Activated T-cell treated with anti-CD3 and anti-CD28 coated beads, Interleukin-2, amount 50 U/mL, for 72 hours (primary cell): Measurements from ENCODE around the gene EPB41. TPM values are rescaled to one million over a fixed set of nuclear protein-coding genes. Genes with fewer than 3 reads are reported as not detected.
A peak's percentile ranks its signal among the peaks of the same experiment; 100 is the strongest.

Experiments used
- ATAC-seq, 2 donors: fragments of 150-1000 bp; cut with Tn5 transposase; replicated peaks in 1 of 2; 2 replicates each; pipeline ENCODE4 v1.10.0; 2021; ENCODE audit warnings: moderate library complexity in 2 of 2, mild to moderate bottlenecking in 1 of 2
- DNase-seq, 2 donors: peaks; one replicate each; pipeline ENCODE4 v3.0.0; 2021 to 2022; ENCODE audit warnings: mixed read lengths in 1 of 2
- H3K27ac Mint-ChIP-seq: one replicate; pipeline ENCODE4 v1.8.0; 2022; ENCODE audit warnings: mild to moderate bottlenecking, moderate library complexity, mixed read lengths
- H3K27me3 Mint-ChIP-seq: one replicate; pipeline ENCODE4 v1.8.0; 2022; ENCODE audit warnings: low read depth, mixed read lengths
- H3K36me3 Mint-ChIP-seq, 2 donors: one replicate each; pipeline ENCODE4 v1.8.0; 2022; ENCODE audit warnings: mixed read lengths in 2 of 2, mild to moderate bottlenecking in 1 of 2; ENCODE audit not compliant: insufficient read depth in 2 of 2
- H3K4me1 Mint-ChIP-seq: one replicate; pipeline ENCODE4 v1.8.0; 2022; ENCODE audit warnings: low read depth, mixed read lengths
- H3K4me3 Mint-ChIP-seq, 2 donors: one replicate each; pipeline ENCODE4 v1.8.0; 2022; ENCODE audit warnings: mild to moderate bottlenecking in 2 of 2, mixed read lengths in 2 of 2, moderate library complexity in 2 of 2
- H3K9me3 Mint-ChIP-seq, 2 donors: one replicate each; pipeline ENCODE4 v1.8.0; 2022; ENCODE audit warnings: mixed read lengths in 2 of 2
- total RNA-seq, 2 donors: library from RNA; stranded (reverse); gene quantifications; one replicate each; pipeline ENCODE4 v1.2.3, GENCODE V29; 2022

EPB41 gene
- total RNA-seq, 2 donors from 2014 or later, result 73.3 to 109 TPM

DNA sequence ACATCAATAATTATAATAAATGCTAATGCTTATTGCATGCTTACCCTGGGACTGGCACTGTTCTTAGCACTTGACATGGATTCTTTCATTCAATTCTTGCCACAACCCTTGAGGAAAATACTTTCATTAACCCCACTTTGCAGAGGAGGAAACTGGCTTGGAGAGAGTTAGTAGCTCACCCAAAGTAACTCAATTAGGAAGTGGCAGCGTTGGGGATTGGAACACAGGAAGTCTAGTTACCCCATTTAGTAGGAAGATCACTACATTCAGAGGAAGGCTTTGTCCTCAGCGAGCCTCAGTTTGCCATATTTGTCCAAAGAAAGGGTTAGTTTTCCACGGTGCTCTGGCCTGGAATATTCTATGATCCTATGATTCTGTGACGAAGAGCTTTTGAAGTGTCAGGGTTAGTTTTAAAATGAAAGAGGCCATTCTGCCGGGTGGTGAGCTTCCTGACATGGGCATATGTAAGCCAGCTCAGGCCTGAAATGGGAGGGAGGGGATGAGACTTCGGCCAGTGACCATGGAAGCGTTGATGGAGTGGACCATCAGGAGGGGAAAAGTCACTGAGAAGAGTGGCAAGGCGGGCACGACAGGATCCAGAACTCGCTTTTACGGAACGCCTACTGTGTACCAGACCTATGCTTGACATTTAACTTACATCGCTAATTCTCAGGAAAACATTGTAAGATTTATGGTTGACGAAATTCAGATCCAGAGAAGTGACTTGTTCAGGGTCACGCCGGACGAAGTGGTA lies 28.2 kb upstream of the EPB41 start:
- Mint-ChIP-seq H3K27ac (peak overlapping the region; percentile 34), H3K36me3 (peaks cover 2 to 3% of the 10 kb centered on the region in 2 donors), H3K27me3 (no peaks in the 10 kb centered on the region), H3K4me3 (peak overlapping the region; percentile 79 to 90), H3K4me1 (peaks cover 80% of the 10 kb centered on the region), H3K9me3 (no peaks in the 10 kb centered on the region)
- no peak for ATAC-seq
- DNase-seq, result no peak

DNA sequence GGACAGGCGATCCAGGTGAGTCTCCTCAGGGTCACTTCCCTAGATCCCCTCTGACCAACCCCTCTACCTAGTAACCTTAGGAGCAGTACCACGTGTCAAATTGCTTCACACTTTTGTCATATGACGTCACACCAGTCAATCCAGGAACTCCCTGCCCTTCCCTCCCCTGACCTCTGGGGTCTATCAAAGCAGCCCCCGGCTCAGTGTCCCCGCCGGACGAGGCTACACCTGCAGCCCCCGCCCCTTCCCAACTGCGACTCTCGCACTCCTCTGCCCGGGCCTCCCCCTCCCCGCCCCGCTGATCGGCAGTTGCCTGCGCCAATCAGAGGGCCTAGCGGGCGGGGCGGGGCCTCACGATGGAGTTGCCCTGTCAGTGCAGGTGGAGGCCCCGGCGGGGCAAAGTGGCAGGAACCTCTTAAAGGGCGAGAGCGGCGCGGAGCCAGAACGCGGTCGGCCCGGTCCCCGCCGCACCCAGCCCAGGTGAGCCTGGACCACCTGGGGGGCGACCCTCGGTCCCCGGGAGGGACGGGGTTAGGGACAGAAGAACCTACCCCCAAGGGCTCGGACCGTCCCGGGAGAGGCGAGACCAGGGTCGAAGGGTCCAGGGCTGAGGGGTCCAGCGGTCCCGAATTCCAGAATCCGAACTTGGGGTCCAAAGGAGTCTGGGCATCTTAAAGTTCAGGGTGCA lies 27.5 kb upstream of the EPB41 start:
- Mint-ChIP-seq H3K36me3 (peaks cover 2 to 3% of the 10 kb centered on the region in 2 donors), H3K9me3 (no peaks in the 10 kb centered on the region), H3K27ac (peak overlapping the region; percentile 29), H3K4me3 (peak overlapping the region; percentile 79 to 90), H3K4me1 (peaks cover 76% of the 10 kb centered on the region), H3K27me3 (no peaks in the 10 kb centered on the region)
- DNase-seq (peak; percentile 94 to 95), ATAC-seq (peak; percentile 79 to 80)

DNA sequence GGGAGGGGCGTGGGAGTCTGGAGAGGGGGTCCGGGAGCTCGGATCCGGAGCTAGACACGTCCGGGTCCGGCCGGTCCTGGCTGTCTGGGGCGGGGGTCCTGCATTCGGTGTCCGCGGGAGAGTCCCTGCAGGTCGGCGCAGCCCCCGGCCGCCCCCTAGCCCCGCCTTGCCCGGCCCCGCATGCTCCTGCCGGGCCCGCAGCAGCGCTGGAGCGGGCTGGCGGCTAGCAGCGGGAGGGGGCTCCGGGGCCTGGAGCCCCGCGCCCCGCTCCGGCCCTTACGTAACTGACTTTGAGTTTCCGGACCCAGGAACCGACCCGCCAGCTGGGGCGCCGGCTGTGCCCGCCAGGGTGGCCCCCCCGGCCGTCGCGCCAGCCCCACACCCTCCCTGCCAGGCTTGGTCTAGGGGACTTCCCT lies 26.9 kb upstream of the EPB41 start:
- H3K27me3 Mint-ChIP-seq, result no peaks in the 10 kb centered on the region
- H3K4me1 Mint-ChIP-seq, result peaks cover 70% of the 10 kb centered on the region
- DNase-seq, result peak; percentile 31 to 33
- peak overlapping the region; percentile 95 for H3K27ac Mint-ChIP-seq
- peak in 1 of 2 donors; percentile 5 for ATAC-seq
- H3K4me3 Mint-ChIP-seq, result peak overlapping the region; percentile 94 to 97
- H3K9me3 Mint-ChIP-seq, result no peaks in the 10 kb centered on the region
- H3K36me3 Mint-ChIP-seq, result peaks cover 2 to 3% of the 10 kb centered on the region in 2 donors

DNA sequence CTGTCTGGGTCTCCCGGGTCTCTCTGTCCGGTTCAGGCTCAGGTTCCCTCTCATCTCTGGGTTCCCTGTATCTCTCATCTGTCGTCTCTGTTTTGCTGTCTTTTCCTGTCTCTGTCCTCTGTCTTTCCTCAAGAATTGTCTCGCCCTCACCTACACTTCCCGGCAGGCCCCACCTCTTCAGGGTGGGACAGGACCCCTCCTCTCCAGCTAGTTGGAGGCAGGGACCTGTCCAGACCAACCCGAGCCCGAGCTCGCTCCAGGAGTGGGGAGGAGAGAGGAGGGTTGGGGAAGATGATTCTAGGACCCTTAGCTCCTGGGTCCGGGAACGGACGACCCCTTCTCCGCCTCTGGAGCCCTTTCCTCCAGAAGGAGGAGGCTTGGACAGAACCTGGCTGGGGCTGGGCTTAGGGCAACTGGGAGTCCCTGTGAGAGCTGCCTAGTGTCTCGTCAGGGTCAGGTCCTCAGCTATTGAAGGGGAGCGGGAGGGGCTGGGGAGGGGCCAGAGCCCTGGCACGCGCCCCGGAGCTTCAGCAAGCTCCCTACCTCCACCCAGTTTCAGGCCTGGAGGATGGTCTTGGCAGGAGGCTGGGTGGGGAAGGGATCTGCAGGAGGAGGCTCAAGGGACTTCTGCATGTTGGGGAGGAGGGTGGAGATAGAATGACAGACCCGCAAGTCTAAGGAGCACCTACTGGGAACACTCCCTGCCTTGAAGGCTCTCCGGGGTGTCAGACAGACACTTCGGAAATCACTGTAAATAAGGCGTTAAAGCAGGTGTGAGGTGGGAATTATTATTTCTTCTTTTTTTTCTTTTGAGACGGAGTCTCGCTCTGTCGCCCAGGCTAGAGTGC lies 26.3 kb upstream of the EPB41 start:
- H3K36me3 Mint-ChIP-seq, result peaks cover 2 to 3% of the 10 kb centered on the region in 2 donors
- H3K4me3 Mint-ChIP-seq, result peak overlapping the region; percentile 94 to 97
- H3K9me3 Mint-ChIP-seq, result no peaks in the 10 kb centered on the region
- peaks cover 70% of the 10 kb centered on the region for H3K4me1 Mint-ChIP-seq
- no peak for DNase-seq
- H3K27me3 Mint-ChIP-seq, result no peaks in the 10 kb centered on the region
- no peak for ATAC-seq
- H3K27ac Mint-ChIP-seq, result peak overlapping the region; percentile 95

DNA sequence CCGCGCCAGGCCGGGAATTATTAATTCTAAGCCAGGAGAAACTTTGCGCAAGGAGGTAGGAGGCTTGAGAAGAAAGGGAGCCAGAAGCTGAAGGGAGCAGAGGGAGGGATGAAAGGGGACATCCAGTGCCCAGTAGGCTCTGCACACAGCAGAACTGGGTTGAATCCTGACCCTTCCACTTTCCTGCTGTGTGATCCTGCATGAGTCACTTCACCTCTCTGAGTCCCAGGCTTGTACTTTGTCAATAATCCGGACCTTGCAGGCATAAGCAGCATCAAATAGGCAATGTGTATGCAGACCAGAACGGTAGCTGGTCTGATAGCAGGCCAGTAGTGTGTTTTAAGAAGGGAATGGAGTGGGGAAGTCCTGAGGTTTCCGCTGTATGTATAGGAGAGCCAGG lies 25.5 kb upstream of the EPB41 start:
- DNase-seq (no peak), ATAC-seq (no peak)
- no peak overlapping the region for H3K27ac Mint-ChIP-seq
- H3K36me3 Mint-ChIP-seq, result peaks cover 2 to 3% of the 10 kb centered on the region in 2 donors
- no peaks in the 10 kb centered on the region for H3K27me3 Mint-ChIP-seq
- H3K4me3 Mint-ChIP-seq, result peak overlapping the region in 1 of 2 donors; percentile 94
- H3K9me3 Mint-ChIP-seq, result no peaks in the 10 kb centered on the region
- peaks cover 68% of the 10 kb centered on the region for H3K4me1 Mint-ChIP-seq

DNA sequence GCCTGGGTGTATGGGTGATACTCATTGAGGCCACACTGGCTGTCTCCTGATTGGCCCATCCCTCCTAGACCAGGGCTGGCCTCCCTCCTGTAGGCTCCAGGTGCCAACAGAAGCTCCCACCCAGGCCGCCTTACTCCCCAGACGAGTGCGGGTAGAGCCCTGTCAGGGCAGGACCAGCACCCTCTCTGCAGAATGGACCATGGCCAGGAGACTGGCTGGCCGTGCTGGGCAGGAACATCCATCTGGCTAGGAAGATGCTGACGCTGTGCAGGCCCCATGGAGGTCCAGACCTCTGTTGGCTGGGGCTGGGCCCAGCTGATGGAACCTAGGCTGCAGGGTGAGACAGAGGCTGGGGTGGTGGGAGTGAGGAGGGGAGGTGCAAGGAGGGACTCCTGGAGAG lies 25.0 kb upstream of the EPB41 start:
- H3K4me3 Mint-ChIP-seq, result no peak overlapping the region
- ATAC-seq, result no peak
- H3K9me3 Mint-ChIP-seq, result no peaks in the 10 kb centered on the region
- H3K27me3 Mint-ChIP-seq, result no peaks in the 10 kb centered on the region
- peaks cover 2 to 3% of the 10 kb centered on the region in 2 donors for H3K36me3 Mint-ChIP-seq
- no peak for DNase-seq
- no peak overlapping the region for H3K27ac Mint-ChIP-seq
- H3K4me1 Mint-ChIP-seq, result peaks cover 63% of the 10 kb centered on the region

DNA sequence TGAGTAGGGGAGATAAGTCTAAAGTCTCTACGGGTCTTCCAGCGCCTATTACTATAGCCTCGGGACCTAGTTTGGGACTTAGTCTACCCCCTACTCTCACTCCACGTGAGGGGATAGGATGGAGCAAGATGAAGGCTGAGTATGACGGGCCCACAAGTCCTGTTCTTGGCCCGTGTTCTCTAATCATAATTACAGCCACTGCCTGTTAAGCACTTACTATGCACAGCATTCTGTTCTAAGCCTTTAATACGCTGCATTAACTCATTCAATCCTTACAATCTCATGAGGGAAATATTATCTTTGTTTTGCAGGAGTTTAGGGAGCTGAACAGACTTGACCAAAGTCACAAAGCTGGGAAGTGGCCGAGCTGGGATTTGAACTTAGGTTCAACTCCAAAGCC lies 23.9 kb upstream of the EPB41 start:
- H3K4me3 Mint-ChIP-seq, result no peak overlapping the region
- H3K27ac Mint-ChIP-seq, result no peak overlapping the region
- peaks cover 52% of the 10 kb centered on the region for H3K4me1 Mint-ChIP-seq
- DNase-seq, result no peak
- no peaks in the 10 kb centered on the region for H3K27me3 Mint-ChIP-seq
- ATAC-seq, result no peak
- no peaks in the 10 kb centered on the region for H3K9me3 Mint-ChIP-seq
- H3K36me3 Mint-ChIP-seq, result peaks cover 2 to 3% of the 10 kb centered on the region in 2 donors

DNA sequence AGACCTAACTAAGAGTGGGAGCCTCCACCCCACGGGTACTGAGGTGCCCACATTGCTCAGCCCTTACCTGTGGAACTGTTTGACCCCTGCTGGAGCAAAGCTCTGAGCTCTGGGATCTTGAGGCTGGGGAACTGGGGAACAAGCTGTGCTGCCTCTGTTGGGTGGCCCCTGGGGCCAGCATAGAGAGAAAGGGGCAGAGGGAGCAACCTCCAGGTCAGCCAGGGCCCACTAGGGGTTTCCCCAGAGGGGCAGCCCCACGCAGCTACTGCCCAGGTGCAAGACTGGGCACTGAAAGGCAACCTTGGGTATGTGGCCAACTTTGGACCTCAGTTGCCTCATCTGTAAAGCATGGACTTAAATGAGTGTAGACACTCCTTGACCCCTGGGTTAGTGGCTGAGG lies 23.5 kb upstream of the EPB41 start:
- DNase-seq, result no peak

DNA sequence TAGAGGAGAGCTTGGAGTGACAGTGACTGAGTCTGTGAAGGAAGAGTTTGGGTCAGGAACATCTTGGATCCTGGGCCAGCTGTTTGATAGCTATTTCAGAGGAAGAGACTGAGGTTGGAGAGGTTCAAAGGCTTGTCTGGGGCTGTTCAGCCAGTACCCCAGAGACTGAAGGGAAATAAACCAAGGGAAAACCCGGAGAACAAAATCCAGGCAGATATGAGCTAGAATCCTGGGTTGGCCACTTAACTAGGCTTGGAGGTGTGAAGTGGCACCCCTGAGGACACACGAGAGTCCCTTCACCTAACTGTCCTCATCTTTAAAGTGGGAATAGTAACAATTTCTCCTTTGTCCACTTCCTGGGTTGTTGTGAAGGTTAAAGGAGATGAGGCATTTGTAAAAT lies 23.1 kb upstream of the EPB41 start:
- no peak for ATAC-seq
- H3K27ac Mint-ChIP-seq, result no peak overlapping the region
- DNase-seq, result no peak
- H3K9me3 Mint-ChIP-seq, result no peaks in the 10 kb centered on the region
- no peaks in the 10 kb centered on the region for H3K27me3 Mint-ChIP-seq
- no peak overlapping the region for H3K4me3 Mint-ChIP-seq
- H3K4me1 Mint-ChIP-seq, result peaks cover 46% of the 10 kb centered on the region
- peaks cover 2 to 3% of the 10 kb centered on the region in 2 donors for H3K36me3 Mint-ChIP-seq

More for the DNA sequence above, 23.5 kb upstream of the EPB41 start:
- Mint-ChIP-seq H3K27ac (no peak overlapping the region), H3K4me1 (peaks cover 48% of the 10 kb centered on the region), H3K4me3 (no peak overlapping the region), H3K27me3 (no peaks in the 10 kb centered on the region), H3K36me3 (peaks cover 2 to 3% of the 10 kb centered on the region in 2 donors), H3K9me3 (no peaks in the 10 kb centered on the region)
- ATAC-seq, result no peak

DNA sequence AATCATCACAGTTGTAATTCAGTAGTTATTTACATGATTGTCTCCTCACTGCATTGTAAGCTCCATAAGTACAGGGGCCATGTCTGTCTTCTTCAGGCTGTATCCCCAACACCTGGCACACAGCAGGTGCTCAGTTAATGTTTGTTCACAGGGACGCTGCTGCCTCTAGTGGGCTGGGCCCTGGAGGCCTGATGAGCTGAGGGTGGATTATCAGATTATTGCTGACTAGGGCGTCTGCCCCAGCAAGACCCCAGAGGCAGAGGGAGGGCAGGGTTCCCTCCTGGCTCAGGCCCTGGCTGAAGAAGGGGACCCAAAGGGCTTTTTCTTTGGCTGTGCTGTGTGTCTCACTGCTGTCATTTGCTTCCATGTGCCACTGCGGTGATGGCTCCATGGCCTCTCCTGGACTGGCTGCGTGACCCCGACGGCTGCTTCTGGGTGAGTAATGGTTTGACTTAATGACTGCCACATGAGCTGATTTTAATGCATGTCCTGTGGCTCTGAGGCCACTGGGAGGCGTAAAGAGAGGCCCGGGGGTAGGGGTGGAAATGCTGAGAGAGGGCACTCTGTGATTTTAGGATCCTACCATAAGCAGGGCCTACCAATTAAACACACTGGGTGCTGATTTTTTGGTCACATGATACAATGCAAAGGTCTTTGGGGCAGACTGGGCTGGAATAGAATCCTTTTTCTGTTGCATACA lies 20.8 kb upstream of the EPB41 start:
- ATAC-seq (peak; percentile 30 to 41), DNase-seq (peak in 1 of 2 donors; percentile 30)

DNA sequence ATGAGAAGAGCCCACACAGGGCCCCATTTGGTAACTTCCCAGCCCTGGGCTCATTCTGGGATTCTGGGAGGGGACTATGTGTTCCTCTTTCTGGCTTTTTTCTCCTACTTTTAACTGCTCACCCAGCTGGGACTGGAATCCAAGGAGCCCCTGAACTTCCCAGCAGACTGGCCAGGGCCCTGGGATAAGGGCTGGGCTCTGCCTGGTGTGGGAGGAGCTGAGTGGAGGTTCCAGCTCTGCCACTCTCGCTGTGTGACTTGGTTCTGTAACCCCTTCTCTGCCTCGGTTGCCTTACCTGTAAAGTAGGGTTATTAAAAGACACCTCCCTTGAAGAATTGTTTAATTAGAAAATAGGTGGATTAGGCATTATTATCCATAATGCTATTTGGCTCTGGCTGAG lies 19.6 kb upstream of the EPB41 start:
- no peak overlapping the region for H3K27ac Mint-ChIP-seq
- H3K27me3 Mint-ChIP-seq, result no peaks in the 10 kb centered on the region
- ATAC-seq, result no peak
- no peaks in the 10 kb centered on the region for H3K36me3 Mint-ChIP-seq
- H3K4me1 Mint-ChIP-seq, result peaks cover 38% of the 10 kb centered on the region
- DNase-seq, result no peak
- H3K9me3 Mint-ChIP-seq, result no peaks in the 10 kb centered on the region
- H3K4me3 Mint-ChIP-seq, result no peak overlapping the region

More for the DNA sequence above, 20.8 kb upstream of the EPB41 start:
- Mint-ChIP-seq H3K9me3 (no peaks in the 10 kb centered on the region), H3K4me3 (no peak overlapping the region), H3K36me3 (no peaks in the 10 kb centered on the region), H3K4me1 (peaks cover 50% of the 10 kb centered on the region), H3K27ac (no peak overlapping the region), H3K27me3 (no peaks in the 10 kb centered on the region)

DNA sequence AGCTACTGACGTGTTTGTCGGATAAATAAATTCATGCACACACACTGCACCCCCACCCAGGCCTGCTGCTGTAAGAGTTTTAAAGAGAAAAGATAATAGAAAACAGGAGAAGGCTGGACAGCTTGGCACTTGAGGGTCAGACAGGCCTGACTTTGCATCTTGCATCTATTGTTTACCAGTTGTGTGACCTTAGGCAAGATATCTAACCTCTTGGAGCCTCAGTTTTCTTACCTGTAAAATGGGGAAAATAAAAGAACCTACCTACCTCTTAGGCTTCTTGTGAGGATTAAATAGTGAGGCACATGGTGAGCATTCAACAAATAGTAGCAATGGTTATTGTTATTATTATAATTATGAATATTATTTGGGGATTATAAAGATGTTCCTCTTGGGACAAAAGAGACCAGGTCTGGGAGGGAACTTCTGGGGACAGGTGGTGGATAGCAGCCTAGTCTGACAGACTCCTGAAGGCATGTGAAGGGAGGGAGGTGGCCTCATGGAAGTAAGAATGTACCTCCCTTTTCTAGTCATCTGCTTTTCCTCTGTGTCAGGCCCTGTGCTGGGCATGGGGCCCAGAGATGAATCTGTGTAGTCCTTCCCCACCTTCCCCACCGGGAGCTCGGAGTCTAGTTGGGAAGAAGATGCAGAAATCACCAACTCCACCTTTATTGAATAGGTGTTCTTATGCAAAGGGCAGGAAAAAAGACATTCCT lies 18.3 kb upstream of the EPB41 start:
- no peak overlapping the region for H3K27ac Mint-ChIP-seq
- H3K27me3 Mint-ChIP-seq, result no peaks in the 10 kb centered on the region
- no peaks in the 10 kb centered on the region for H3K9me3 Mint-ChIP-seq
- H3K36me3 Mint-ChIP-seq, result no peaks in the 10 kb centered on the region
- H3K4me3 Mint-ChIP-seq, result no peak overlapping the region
- ATAC-seq, result no peak
- no peak for DNase-seq
- peaks cover 25% of the 10 kb centered on the region for H3K4me1 Mint-ChIP-seq
